ENCODE measurements around the gene PPP1R27.

- TF ChIP-seq POLR2A (IDR thresholded peaks at IDR 0.05) (no peak), CTCF (IDR thresholded peaks at IDR 0.05) (no peak)
These were observed 31.8 kb upstream of the PPP1R27 start for GRCh38 chr17:81866440-81867169.
